WTC11 (cell line): ENCODE measurements around the gene SPINK8. TPM values are rescaled to one million over a fixed set of nuclear protein-coding genes. Genes with fewer than 3 reads are reported as not detected.

ENCODE experiments used
- ATAC-seq: fragments of 200-7000 bp; cut with Tn5 transposase; 2 replicates; pipeline ENCODE4 v1.10.0; 2021; ENCODE audit warnings: mild to moderate bottlenecking, moderate library complexity
- CTCF ChIA-PET: fragments of 300-600 bp; sonication (Branson Sonifier 250); formaldehyde crosslinking; loops from one replicate; lab custom pipeline; 2021; ENCODE audit warnings: antibody characterized with exemption; lab: Charles Lee
- POLR2A ChIA-PET: fragments of 350-600 bp; sonication (Branson Sonifier 250); formaldehyde crosslinking; loops from one replicate; lab custom pipeline; 2021; ENCODE audit warnings: antibody characterized with exemption; lab: Charles Lee
- DNase-seq: peaks from one replicate; pipeline ENCODE4 v3.0.0; 2021; ENCODE audit warnings: low spot score
- H3K27ac Mint-ChIP-seq: 2 replicates; pipeline ENCODE4 v1.8.0; 2021; ENCODE audit warnings: mixed read lengths
- H3K27me3 Mint-ChIP-seq: 2 replicates; pipeline ENCODE4 v1.8.0; 2021; ENCODE audit warnings: low read depth, mild to moderate bottlenecking, moderate library complexity, mixed read lengths
- H3K36me3 Mint-ChIP-seq: 2 replicates; pipeline ENCODE4 v1.8.0; 2021; ENCODE audit warnings: mixed read lengths
- H3K4me1 Mint-ChIP-seq: 2 replicates; pipeline ENCODE4 v1.8.0; 2022; ENCODE audit warnings: mixed read lengths
- H3K4me3 Mint-ChIP-seq: 2 replicates; pipeline ENCODE4 v1.8.0; 2021; ENCODE audit warnings: mild to moderate bottlenecking, moderate library complexity, mixed read lengths
- H3K9me3 Mint-ChIP-seq: 2 replicates; pipeline ENCODE4 v1.8.0; 2021; ENCODE audit warnings: mixed read lengths
- CBFB ChIP-seq: sonication (generic); formaldehyde crosslinking; IDR thresholded peaks from 2 replicates; pipeline ENCODE4 v1.8.1; 2022; ENCODE audit warnings: mild to moderate bottlenecking, low read depth, missing genetic modification reagents
- CTCF ChIP-seq: fragments of 200-600 bp; IDR thresholded peaks from 2 replicates; pipeline ENCODE4 v1.8.0; 2022; ENCODE audit warnings: antibody characterized with exemption
- ELF4 ChIP-seq: sonication (generic); formaldehyde crosslinking; IDR thresholded peaks from 2 replicates; pipeline ENCODE4 v1.8.1; 2022; ENCODE audit warnings: low read depth, mild to moderate bottlenecking, moderate library complexity, missing genetic modification reagents
- ESRRA ChIP-seq: sonication (generic); formaldehyde crosslinking; IDR thresholded peaks from 2 replicates; pipeline ENCODE4 v1.8.1; 2022; ENCODE audit warnings: mild to moderate bottlenecking, missing genetic modification reagents, borderline replicate concordance
- GABPB1 ChIP-seq: sonication (generic); formaldehyde crosslinking; IDR thresholded peaks from 2 replicates; pipeline ENCODE4 v1.8.1; 2023; ENCODE audit warnings: mild to moderate bottlenecking, missing genetic modification reagents
- GTF2I ChIP-seq: fragments of 250-450 bp; sonication (Bioruptor Pico); conservative IDR thresholded peaks from 2 replicates; pipeline ENCODE4 v1.4.0; 2021; ENCODE audit warnings: mild to moderate bottlenecking
- HMGA2 ChIP-seq: fragments of 250-450 bp; sonication (Bioruptor Pico); IDR thresholded peaks from 2 replicates; pipeline ENCODE4 v1.4.0; 2021; ENCODE audit warnings: mild to moderate bottlenecking, moderate library complexity
- JUN ChIP-seq: sonication (generic); formaldehyde crosslinking; IDR thresholded peaks from 2 replicates; pipeline ENCODE4 v1.8.0; 2023; ENCODE audit warnings: mild to moderate bottlenecking, missing genetic modification reagents
- SMAD4 ChIP-seq: sonication (generic); formaldehyde crosslinking; IDR thresholded peaks from 2 replicates; pipeline ENCODE4 v1.8.0; 2022; ENCODE audit warnings: mild to moderate bottlenecking, missing genetic modification reagents
- USF1 ChIP-seq: sonication (generic); formaldehyde crosslinking; IDR thresholded peaks from 2 replicates; pipeline ENCODE4 v1.8.0; 2022; ENCODE audit warnings: mild to moderate bottlenecking, missing genetic modification reagents
- total RNA-seq: library from RNA; stranded (reverse); gene quantifications from 3 replicates; pipeline ENCODE4 v1.2.3, GENCODE V29; 2021
- TF ChIP-seq, protein P1 (sequence below): sonication (generic); formaldehyde crosslinking; IDR thresholded peaks from 2 replicates; pipeline ENCODE4 v1.8.0; 2023; ENCODE audit warnings: missing genetic modification reagents, mild to moderate bottlenecking, borderline replicate concordance
- TF ChIP-seq, protein P2 (sequence below): sonication (generic); formaldehyde crosslinking; IDR thresholded peaks from 2 replicates; pipeline ENCODE4 v1.8.0; 2022; ENCODE audit warnings: mild to moderate bottlenecking, missing genetic modification reagents
- TF ChIP-seq, protein P3 (sequence below): fragments of 250-450 bp; sonication (Bioruptor Pico); conservative IDR thresholded peaks from 2 replicates; pipeline ENCODE4 v1.9.0; 2021; ENCODE audit warnings: mild to moderate bottlenecking
- TF ChIP-seq, protein P4 (sequence below): sonication (generic); formaldehyde crosslinking; IDR thresholded peaks from 2 replicates; pipeline ENCODE4 v1.8.1; 2023; ENCODE audit warnings: mild to moderate bottlenecking, missing genetic modification reagents, moderate library complexity
- TF ChIP-seq, protein P5 (sequence below): sonication (generic); formaldehyde crosslinking; IDR thresholded peaks from 2 replicates; pipeline ENCODE4 v1.8.0; 2023; ENCODE audit warnings: missing genetic modification reagents
- TF ChIP-seq, protein P6 (sequence below): sonication (generic); formaldehyde crosslinking; IDR thresholded peaks from 2 replicates; pipeline ENCODE4 v1.8.1; 2023; ENCODE audit warnings: mild to moderate bottlenecking, moderate library complexity, missing genetic modification reagents
- TF ChIP-seq, protein P7 (sequence below): sonication (generic); formaldehyde crosslinking; IDR thresholded peaks from 2 replicates; pipeline ENCODE4 v1.8.1; 2023; ENCODE audit warnings: mild to moderate bottlenecking, missing genetic modification reagents

Gene SPINK8
- total RNA-seq, 1 experiment from 2014 or later = not detected

- Mint-ChIP-seq H3K9me3 (peaks cover 27% of the 10 kb centered on the region), H3K4me1 (no peaks in the 10 kb centered on the region), H3K27ac (no peak overlapping the region), H3K4me3 (no peak overlapping the region), H3K27me3 (peaks cover 57% of the 10 kb centered on the region), H3K36me3 (peaks cover 4% of the 10 kb centered on the region; the same call in 1 of the 2 replicates)
- DNase-seq (no peak), ATAC-seq (no peak)
- ChIA-PET POLR2A (no interaction called here), CTCF (interaction anchor here (2.2 to 2.6 kb wide), 2 partner anchors 45 to 79 kb away, joined by 8 to 15 read pairs; no protein-coding TSS in a partner anchor)
- TF ChIP-seq ELF4 (CRISPR knock-in tag) (no peak), ESRRA (CRISPR knock-in tag) (no peak), SMAD4 (no peak), HMGA2 (CRISPR knock-in tag) (no peak), CBFB (no peak), GABPB1 (CRISPR knock-in tag) (no peak), CTCF (no peak), JUN (CRISPR knock-in tag) (no peak), USF1 (CRISPR knock-in tag) (no peak)
- TF ChIP-seq, protein P1, sequence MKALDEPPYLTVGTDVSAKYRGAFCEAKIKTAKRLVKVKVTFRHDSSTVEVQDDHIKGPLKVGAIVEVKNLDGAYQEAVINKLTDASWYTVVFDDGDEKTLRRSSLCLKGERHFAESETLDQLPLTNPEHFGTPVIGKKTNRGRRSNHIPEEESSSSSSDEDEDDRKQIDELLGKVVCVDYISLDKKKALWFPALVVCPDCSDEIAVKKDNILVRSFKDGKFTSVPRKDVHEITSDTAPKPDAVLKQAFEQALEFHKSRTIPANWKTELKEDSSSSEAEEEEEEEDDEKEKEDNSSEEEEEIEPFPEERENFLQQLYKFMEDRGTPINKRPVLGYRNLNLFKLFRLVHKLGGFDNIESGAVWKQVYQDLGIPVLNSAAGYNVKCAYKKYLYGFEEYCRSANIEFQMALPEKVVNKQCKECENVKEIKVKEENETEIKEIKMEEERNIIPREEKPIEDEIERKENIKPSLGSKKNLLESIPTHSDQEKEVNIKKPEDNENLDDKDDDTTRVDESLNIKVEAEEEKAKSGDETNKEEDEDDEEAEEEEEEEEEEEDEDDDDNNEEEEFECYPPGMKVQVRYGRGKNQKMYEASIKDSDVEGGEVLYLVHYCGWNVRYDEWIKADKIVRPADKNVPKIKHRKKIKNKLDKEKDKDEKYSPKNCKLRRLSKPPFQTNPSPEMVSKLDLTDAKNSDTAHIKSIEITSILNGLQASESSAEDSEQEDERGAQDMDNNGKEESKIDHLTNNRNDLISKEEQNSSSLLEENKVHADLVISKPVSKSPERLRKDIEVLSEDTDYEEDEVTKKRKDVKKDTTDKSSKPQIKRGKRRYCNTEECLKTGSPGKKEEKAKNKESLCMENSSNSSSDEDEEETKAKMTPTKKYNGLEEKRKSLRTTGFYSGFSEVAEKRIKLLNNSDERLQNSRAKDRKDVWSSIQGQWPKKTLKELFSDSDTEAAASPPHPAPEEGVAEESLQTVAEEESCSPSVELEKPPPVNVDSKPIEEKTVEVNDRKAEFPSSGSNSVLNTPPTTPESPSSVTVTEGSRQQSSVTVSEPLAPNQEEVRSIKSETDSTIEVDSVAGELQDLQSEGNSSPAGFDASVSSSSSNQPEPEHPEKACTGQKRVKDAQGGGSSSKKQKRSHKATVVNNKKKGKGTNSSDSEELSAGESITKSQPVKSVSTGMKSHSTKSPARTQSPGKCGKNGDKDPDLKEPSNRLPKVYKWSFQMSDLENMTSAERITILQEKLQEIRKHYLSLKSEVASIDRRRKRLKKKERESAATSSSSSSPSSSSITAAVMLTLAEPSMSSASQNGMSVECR (CRISPR knock-in tag) = no peak
- TF ChIP-seq, protein P2, sequence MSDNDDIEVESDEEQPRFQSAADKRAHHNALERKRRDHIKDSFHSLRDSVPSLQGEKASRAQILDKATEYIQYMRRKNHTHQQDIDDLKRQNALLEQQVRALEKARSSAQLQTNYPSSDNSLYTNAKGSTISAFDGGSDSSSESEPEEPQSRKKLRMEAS (CRISPR knock-in tag) = no peak
- TF ChIP-seq, protein P3, sequence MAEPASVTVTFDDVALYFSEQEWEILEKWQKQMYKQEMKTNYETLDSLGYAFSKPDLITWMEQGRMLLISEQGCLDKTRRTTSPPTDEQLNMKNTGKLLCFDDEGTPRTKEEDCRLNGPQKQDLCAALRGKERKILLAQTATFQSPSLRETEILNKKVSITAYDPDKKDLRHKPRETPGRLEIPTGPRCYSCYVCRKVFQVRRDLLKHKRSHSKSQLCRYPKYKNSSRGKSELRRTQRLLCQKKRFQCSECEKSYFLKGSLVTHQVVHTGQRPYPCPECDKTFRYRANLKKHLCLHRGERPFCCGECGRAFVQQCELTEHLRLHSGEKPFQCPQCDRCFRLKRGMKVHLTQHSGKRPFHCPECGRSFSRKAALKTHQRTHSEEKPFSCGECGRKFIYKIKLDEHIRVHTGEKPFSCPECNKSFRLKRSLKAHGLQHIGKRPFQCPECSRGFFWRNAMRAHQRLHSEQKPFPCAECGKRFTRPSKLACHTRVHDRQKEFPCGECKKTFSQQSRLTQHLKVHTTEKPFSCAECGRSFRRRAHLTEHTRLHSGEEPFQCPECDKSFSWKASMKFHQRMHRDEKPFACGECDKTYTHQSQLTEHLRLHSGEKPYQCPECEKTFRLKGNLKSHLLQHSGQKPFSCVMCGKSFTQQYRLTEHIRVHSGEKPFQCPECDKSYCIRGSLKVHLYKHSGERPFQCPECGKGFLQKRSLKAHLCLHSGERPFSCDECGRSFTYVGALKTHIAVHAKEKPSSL = no peak
- TF ChIP-seq, protein P4, sequence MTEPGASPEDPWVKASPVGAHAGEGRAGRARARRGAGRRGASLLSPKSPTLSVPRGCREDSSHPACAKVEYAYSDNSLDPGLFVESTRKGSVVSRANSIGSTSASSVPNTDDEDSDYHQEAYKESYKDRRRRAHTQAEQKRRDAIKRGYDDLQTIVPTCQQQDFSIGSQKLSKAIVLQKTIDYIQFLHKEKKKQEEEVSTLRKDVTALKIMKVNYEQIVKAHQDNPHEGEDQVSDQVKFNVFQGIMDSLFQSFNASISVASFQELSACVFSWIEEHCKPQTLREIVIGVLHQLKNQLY = no peak
- TF ChIP-seq, protein P5, sequence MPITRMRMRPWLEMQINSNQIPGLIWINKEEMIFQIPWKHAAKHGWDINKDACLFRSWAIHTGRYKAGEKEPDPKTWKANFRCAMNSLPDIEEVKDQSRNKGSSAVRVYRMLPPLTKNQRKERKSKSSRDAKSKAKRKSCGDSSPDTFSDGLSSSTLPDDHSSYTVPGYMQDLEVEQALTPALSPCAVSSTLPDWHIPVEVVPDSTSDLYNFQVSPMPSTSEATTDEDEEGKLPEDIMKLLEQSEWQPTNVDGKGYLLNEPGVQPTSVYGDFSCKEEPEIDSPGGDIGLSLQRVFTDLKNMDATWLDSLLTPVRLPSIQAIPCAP (CRISPR knock-in tag) = no peak
Measured at GRCh38 chr3:48356419-48356818, 23.0 kb upstream of the SPINK8 start.

DNA sequence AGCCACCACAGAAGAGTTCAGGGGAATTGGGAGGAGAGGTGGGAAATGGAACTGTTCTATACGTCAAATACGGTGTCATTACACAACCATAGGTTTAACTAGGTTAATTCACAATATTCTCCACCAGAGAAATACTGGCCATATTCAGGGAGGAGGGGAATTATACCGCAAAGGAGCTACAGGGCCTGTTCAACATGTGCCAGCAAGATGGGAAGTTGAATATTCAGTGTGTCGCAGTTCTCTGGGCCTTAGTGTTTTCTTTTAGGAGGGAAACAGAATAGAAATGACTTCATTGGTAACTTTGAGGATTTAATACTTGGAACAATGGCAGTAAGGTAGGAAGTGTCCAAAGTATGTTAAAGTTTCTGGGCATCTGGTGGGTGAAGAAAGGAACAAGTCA, 20.5 kb upstream of the SPINK8 start:
- Mint-ChIP-seq H3K27ac (no peak overlapping the region), H3K4me3 (no peak overlapping the region), H3K36me3 (no peaks in the 10 kb centered on the region), H3K27me3 (peaks cover 58% of the 10 kb centered on the region), H3K9me3 (peaks cover 15% of the 10 kb centered on the region), H3K4me1 (no peaks in the 10 kb centered on the region)
- ATAC-seq (no peak), DNase-seq (no peak)
- ChIA-PET CTCF (no interaction called here), POLR2A (no interaction called here)
- TF ChIP-seq, protein P3 = no peak
- TF ChIP-seq, protein P6, sequence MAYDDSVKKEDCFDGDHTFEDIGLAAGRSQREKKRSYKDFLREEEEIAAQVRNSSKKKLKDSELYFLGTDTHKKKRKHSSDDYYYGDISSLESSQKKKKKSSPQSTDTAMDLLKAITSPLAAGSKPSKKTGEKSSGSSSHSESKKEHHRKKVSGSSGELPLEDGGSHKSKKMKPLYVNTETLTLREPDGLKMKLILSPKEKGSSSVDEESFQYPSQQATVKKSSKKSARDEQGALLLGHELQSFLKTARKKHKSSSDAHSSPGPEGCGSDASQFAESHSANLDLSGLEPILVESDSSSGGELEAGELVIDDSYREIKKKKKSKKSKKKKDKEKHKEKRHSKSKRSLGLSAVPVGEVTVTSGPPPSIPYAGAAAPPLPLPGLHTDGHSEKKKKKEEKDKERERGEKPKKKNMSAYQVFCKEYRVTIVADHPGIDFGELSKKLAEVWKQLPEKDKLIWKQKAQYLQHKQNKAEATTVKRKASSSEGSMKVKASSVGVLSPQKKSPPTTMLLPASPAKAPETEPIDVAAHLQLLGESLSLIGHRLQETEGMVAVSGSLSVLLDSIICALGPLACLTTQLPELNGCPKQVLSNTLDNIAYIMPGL (CRISPR knock-in tag) = no peak
- TF ChIP-seq GTF2I (no peak), ESRRA (CRISPR knock-in tag) (no peak)
- TF ChIP-seq, protein P7, sequence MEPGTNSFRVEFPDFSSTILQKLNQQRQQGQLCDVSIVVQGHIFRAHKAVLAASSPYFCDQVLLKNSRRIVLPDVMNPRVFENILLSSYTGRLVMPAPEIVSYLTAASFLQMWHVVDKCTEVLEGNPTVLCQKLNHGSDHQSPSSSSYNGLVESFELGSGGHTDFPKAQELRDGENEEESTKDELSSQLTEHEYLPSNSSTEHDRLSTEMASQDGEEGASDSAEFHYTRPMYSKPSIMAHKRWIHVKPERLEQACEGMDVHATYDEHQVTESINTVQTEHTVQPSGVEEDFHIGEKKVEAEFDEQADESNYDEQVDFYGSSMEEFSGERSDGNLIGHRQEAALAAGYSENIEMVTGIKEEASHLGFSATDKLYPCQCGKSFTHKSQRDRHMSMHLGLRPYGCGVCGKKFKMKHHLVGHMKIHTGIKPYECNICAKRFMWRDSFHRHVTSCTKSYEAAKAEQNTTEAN (CRISPR knock-in tag) = no peak
